ENCODE results near the gene NES. TPM values are rescaled to one million over a fixed set of nuclear protein-coding genes. Genes with fewer than 3 reads are reported as not detected.

NES gene
- total and polyA plus RNA-seq, 2 experiments from 2014 or later = 3.6 to 13.8 TPM

GRCh38 chr1:156656806-156657740 lies 20.1 kb downstream of the NES start:
- Histone ChIP-seq H3K9me2 (replicated peaks; ENCODE audit: insufficient read depth) (no peaks in the 10 kb centered on the region), H3K27ac (no peak overlapping the region), H2AFZ (peak overlapping the region; percentile 71), H3K4me1 (ENCODE audit: insufficient read depth) (peaks cover 40% of the 10 kb centered on the region), H3K27me3 (peaks cover 39% of the 10 kb centered on the region), H3K79me2 (no peaks in the 10 kb centered on the region), H3K4me2 (peak overlapping the region; percentile 91), H3K36me3 (replicated peaks; ENCODE audit: insufficient read depth, low read depth) (no peaks in the 10 kb centered on the region), H3K4me3 (peak overlapping the region; percentile 27), H3K9me3 (ENCODE audit: low read depth) (no peaks in the 10 kb centered on the region), H4K20me1 (ENCODE audit: insufficient read depth, poor library complexity, severe bottlenecking) (no peaks in the 10 kb centered on the region)
- TF ChIP-seq EZH2 (IDR thresholded peaks at IDR 0.05; ENCODE audit: borderline replicate concordance) = peak; percentile 84
- TF ChIP-seq CTCF (IDR thresholded peaks at IDR 0.05; ENCODE audit: poor library complexity) = peak; percentile 99
- TF ChIP-seq EZH2phosphoT487 (IDR thresholded peaks at IDR 0.05; ENCODE audit: low read depth, severe bottlenecking, unreplicated experiment) = no peak
- 6% methylated on average over 53 of the region's 54 CpGs for WGBS (ENCODE audit: low lambda C conversion rate, missing lambda C conversion rate)
- peak; percentile 85 for DNase-seq (ENCODE audit: low spot score)

- H3K9me2 ChIP-seq (replicated peaks; ENCODE audit: insufficient read depth) = no peaks in the 10 kb centered on the region
- DNase-seq (ENCODE audit: low spot score) = no peak
- no peaks in the 10 kb centered on the region for H3K9me3 ChIP-seq (ENCODE audit: low read depth)
- no peak overlapping the region for H3K27ac ChIP-seq
- no peak overlapping the region for H3K4me3 ChIP-seq
- no peaks in the 10 kb centered on the region for H4K20me1 ChIP-seq (ENCODE audit: insufficient read depth, poor library complexity, severe bottlenecking)
- H3K4me2 ChIP-seq = no peak overlapping the region
- H3K36me3 ChIP-seq (replicated peaks; ENCODE audit: insufficient read depth, low read depth) = no peaks in the 10 kb centered on the region
- WGBS (ENCODE audit: low lambda C conversion rate, missing lambda C conversion rate) = 64% methylated on average over 9 of the region's 9 CpGs
- no peaks in the 10 kb centered on the region for H3K79me2 ChIP-seq
- H3K27me3 ChIP-seq = peaks cover 43% of the 10 kb centered on the region
- peaks cover 29% of the 10 kb centered on the region for H3K4me1 ChIP-seq (ENCODE audit: insufficient read depth)
- no peak overlapping the region for H2AFZ ChIP-seq
- no peak for TF ChIP-seq EZH2phosphoT487 (IDR thresholded peaks at IDR 0.05; ENCODE audit: low read depth, severe bottlenecking, unreplicated experiment)
- no peak for TF ChIP-seq CTCF (IDR thresholded peaks at IDR 0.05; ENCODE audit: poor library complexity)
- TF ChIP-seq EZH2 (IDR thresholded peaks at IDR 0.05; ENCODE audit: borderline replicate concordance) = no peak
These were observed 21.2 kb downstream of the NES start for GRCh38 chr1:156655904-156656516.

- Histone ChIP-seq H3K9me3 (ENCODE audit: low read depth) (no peaks in the 10 kb centered on the region), H2AFZ (no peak overlapping the region), H3K4me1 (ENCODE audit: insufficient read depth) (peaks cover 22% of the 10 kb centered on the region), H4K20me1 (ENCODE audit: insufficient read depth, poor library complexity, severe bottlenecking) (no peaks in the 10 kb centered on the region), H3K27me3 (peaks cover 43% of the 10 kb centered on the region), H3K4me3 (no peak overlapping the region), H3K9me2 (replicated peaks; ENCODE audit: insufficient read depth) (no peaks in the 10 kb centered on the region), H3K79me2 (no peaks in the 10 kb centered on the region), H3K4me2 (no peak overlapping the region), H3K36me3 (replicated peaks; ENCODE audit: insufficient read depth, low read depth) (no peaks in the 10 kb centered on the region), H3K27ac (no peak overlapping the region)
- WGBS (ENCODE audit: low lambda C conversion rate, missing lambda C conversion rate) = 51% methylated on average over 2 of the region's 2 CpGs
- TF ChIP-seq CTCF (IDR thresholded peaks at IDR 0.05; ENCODE audit: poor library complexity) (no peak), EZH2 (IDR thresholded peaks at IDR 0.05; ENCODE audit: borderline replicate concordance) (no peak), EZH2phosphoT487 (IDR thresholded peaks at IDR 0.05; ENCODE audit: low read depth, severe bottlenecking, unreplicated experiment) (no peak)
- DNase-seq (ENCODE audit: low spot score) = no peak
These were observed 21.9 kb downstream of the NES start for GRCh38 chr1:156655151-156655903.
